Esophagus squamous epithelium (tissue), 4 donors: Measurements from ENCODE around the gene ADGRF3.

Source experiments
- POLR2A ChIP-seq, 4 donors: fragments of 450-650 bp; IDR thresholded peaks; one replicate each; pipeline ENCODE4 v1.6.1; 2017; ENCODE audit warnings: antibody characterized with exemption in 4 of 4, mild to moderate bottlenecking in 4 of 4, moderate library complexity in 3 of 4
- TF ChIP-seq, protein P1 (sequence below), 6 experiments: fragments of 450-650 bp in 4 of 6; fragments of 200-600 bp in 2 of 6; sonication (generic) in 2 of 6; IDR thresholded peaks; one replicate each; pipeline ENCODE4 v1.5.1; 2016 to 2019; ENCODE audit warnings: antibody characterized with exemption in 6 of 6, mild to moderate bottlenecking in 4 of 6, moderate library complexity in 4 of 6

DNA sequence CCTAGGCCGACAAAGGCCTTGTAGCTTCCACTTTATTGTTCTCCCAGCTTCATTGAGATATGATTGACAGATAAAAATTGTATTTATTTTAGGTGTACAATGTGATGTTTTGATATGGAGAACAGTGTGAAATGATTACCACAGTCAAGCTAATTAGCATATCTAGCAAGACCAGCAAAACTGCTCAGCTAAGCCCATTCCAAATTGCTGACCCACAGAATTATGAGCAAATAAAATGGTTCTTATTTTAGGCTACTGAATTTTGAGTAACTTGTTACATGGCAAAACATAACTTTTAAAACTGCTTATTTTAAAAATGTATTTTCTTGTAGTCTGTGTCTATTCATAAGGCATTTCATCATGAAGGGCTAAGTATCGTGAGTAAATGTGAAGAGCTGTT is 9.3 kb downstream of the ADGRF3 start:
- TF ChIP-seq, protein P1, sequence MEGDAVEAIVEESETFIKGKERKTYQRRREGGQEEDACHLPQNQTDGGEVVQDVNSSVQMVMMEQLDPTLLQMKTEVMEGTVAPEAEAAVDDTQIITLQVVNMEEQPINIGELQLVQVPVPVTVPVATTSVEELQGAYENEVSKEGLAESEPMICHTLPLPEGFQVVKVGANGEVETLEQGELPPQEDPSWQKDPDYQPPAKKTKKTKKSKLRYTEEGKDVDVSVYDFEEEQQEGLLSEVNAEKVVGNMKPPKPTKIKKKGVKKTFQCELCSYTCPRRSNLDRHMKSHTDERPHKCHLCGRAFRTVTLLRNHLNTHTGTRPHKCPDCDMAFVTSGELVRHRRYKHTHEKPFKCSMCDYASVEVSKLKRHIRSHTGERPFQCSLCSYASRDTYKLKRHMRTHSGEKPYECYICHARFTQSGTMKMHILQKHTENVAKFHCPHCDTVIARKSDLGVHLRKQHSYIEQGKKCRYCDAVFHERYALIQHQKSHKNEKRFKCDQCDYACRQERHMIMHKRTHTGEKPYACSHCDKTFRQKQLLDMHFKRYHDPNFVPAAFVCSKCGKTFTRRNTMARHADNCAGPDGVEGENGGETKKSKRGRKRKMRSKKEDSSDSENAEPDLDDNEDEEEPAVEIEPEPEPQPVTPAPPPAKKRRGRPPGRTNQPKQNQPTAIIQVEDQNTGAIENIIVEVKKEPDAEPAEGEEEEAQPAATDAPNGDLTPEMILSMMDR (IDR thresholded peaks at IDR 0.05), result no peak
- TF ChIP-seq POLR2A (IDR thresholded peaks at IDR 0.05), result no peak
